SK-N-SH treated with all-trans-retinoic acid at 6 μM for 48 hours (cell line): ENCODE measurements around the gene PREP.

Source experiments
- ATAC-seq: fragments of 200-7000 bp; cut with Tn5 transposase; 3 replicates; pipeline ENCODE4 v1.9.1; 2020; ENCODE audit warnings: mild to moderate bottlenecking, moderate library complexity
- ARNTL ChIP-seq: fragments of 450-650 bp; formaldehyde crosslinking; IDR thresholded peaks from 2 replicates; pipeline ENCODE4 v1.5.0; 2020; ENCODE audit warnings: low read depth, mild to moderate bottlenecking, moderate library complexity, borderline replicate concordance
- BACH2 ChIP-seq: fragments of 250-450 bp; sonication (Bioruptor Pico); IDR thresholded peaks from 2 replicates; pipeline ENCODE4 v1.9.0; 2021; ENCODE audit warnings: mild to moderate bottlenecking, borderline replicate concordance
- CSDC2 ChIP-seq: fragments of 250-450 bp; sonication (Bioruptor Pico); IDR thresholded peaks from 2 replicates; pipeline ENCODE4 v1.5.0; 2020; ENCODE audit warnings: mild to moderate bottlenecking, moderate library complexity
- CSRNP3 ChIP-seq: fragments of 250-450 bp; sonication (Bioruptor Pico); IDR thresholded peaks from 2 replicates; pipeline ENCODE4 v1.5.1; 2021; ENCODE audit warnings: mild to moderate bottlenecking, moderate library complexity
- ESRRG ChIP-seq: fragments of 250-450 bp; sonication (Bioruptor Pico); IDR thresholded peaks from 2 replicates; pipeline ENCODE4 v1.6.1; 2021; ENCODE audit warnings: mild to moderate bottlenecking
- GLIS3 ChIP-seq: fragments of 250-450 bp; sonication (Bioruptor Pico); IDR thresholded peaks from 2 replicates; pipeline ENCODE4 v1.5.0; 2020; ENCODE audit warnings: mild to moderate bottlenecking, moderate library complexity
- ISL1 ChIP-seq: fragments of 250-450 bp; sonication (Bioruptor Pico); IDR thresholded peaks from 2 replicates; pipeline ENCODE4 v2.1.2; 2022; ENCODE audit warnings: mild to moderate bottlenecking, moderate library complexity
- PATZ1 ChIP-seq: fragments of 250-450 bp; sonication (Bioruptor Pico); IDR thresholded peaks from 2 replicates; pipeline ENCODE4 v1.8.0; 2020; ENCODE audit warnings: mild to moderate bottlenecking, moderate library complexity, borderline replicate concordance
- POU6F1 ChIP-seq: fragments of 250-450 bp; sonication (Bioruptor Pico); IDR thresholded peaks from 2 replicates; pipeline ENCODE4 v1.8.0; 2021; ENCODE audit warnings: low read depth, mild to moderate bottlenecking, moderate library complexity, borderline replicate concordance
- PPARA ChIP-seq: fragments of 250-450 bp; sonication (Bioruptor Pico); IDR thresholded peaks from 2 replicates; pipeline ENCODE4 v1.5.0; 2020; ENCODE audit warnings: mild to moderate bottlenecking, borderline replicate concordance
- RARB ChIP-seq: fragments of 250-450 bp; sonication (Bioruptor Pico); IDR thresholded peaks from 2 replicates; pipeline ENCODE4 v1.8.0; 2021; ENCODE audit warnings: mild to moderate bottlenecking, moderate library complexity
- SNAI2 ChIP-seq: fragments of 250-450 bp; sonication (Bioruptor Pico); IDR thresholded peaks from 2 replicates; pipeline ENCODE4 v1.5.0; 2020; ENCODE audit warnings: mild to moderate bottlenecking, moderate library complexity
- TCF4 ChIP-seq: fragments of 250-450 bp; sonication (Bioruptor Pico); IDR thresholded peaks from 2 replicates; pipeline ENCODE4 v1.8.0; 2021; ENCODE audit warnings: mild to moderate bottlenecking, moderate library complexity, borderline replicate concordance
- TOX ChIP-seq: fragments of 250-450 bp; sonication (Bioruptor Pico); IDR thresholded peaks from 2 replicates; pipeline ENCODE4 v1.8.0; 2021; ENCODE audit warnings: mild to moderate bottlenecking, moderate library complexity, borderline replicate concordance
- ZC3H10 ChIP-seq: fragments of 250-450 bp; sonication (Bioruptor Pico); IDR thresholded peaks from 2 replicates; pipeline ENCODE4 v1.5.1; 2021; ENCODE audit warnings: mild to moderate bottlenecking, moderate library complexity
- ZFP3 ChIP-seq: fragments of 250-450 bp; sonication (Bioruptor Pico); IDR thresholded peaks from 2 replicates; pipeline ENCODE4 v1.5.0; 2020; ENCODE audit warnings: mild to moderate bottlenecking, moderate library complexity
- ZNF565 ChIP-seq: fragments of 450-650 bp; formaldehyde crosslinking; conservative IDR thresholded peaks from 2 replicates; pipeline ENCODE4 v1.5.0; 2020; ENCODE audit warnings: low read depth, mild to moderate bottlenecking, moderate library complexity
- ZNF70 ChIP-seq: fragments of 450-650 bp; formaldehyde crosslinking; IDR thresholded peaks from 2 replicates; pipeline ENCODE4 v1.5.0; 2020; ENCODE audit warnings: mild to moderate bottlenecking, moderate library complexity
- ZNF8 ChIP-seq: fragments of 450-650 bp; formaldehyde crosslinking; IDR thresholded peaks from 2 replicates; pipeline ENCODE4 v1.5.0; 2020; ENCODE audit warnings: mild to moderate bottlenecking, moderate library complexity

PREP gene

GRCh38 chr6:105275542-105275941, 127.3 kb downstream of the PREP start:
- peak; percentile 81 for TF ChIP-seq ZNF8 (CRISPR knock-in tag)
- TF ChIP-seq GLIS3 (CRISPR knock-in tag): no peak
- no peak for ATAC-seq

- no peak for ATAC-seq
Measured at GRCh38 chr6:105274678-105275077, 128.2 kb downstream of the PREP start.

GRCh38 chr6:105273589-105273988, 129.3 kb downstream of the PREP start:
- ATAC-seq: no peak
- no peak for TF ChIP-seq GLIS3 (CRISPR knock-in tag)
- TF ChIP-seq POU6F1 (CRISPR knock-in tag): no peak
- TF ChIP-seq TCF4 (CRISPR knock-in tag): no peak

More at GRCh38 chr6:105274678-105275077, 128.2 kb downstream of the PREP start:
- no peak for TF ChIP-seq ZC3H10 (CRISPR knock-in tag)
- no peak for TF ChIP-seq CSRNP3 (CRISPR knock-in tag)
- TF ChIP-seq PATZ1 (CRISPR knock-in tag): no peak
- TF ChIP-seq ESRRG (CRISPR knock-in tag): no peak
- TF ChIP-seq ZNF8 (CRISPR knock-in tag): no peak
- no peak for TF ChIP-seq TOX (CRISPR knock-in tag)
- no peak for TF ChIP-seq RARB
- TF ChIP-seq ARNTL (CRISPR knock-in tag): no peak
- TF ChIP-seq ZFP3 (CRISPR knock-in tag): no peak
- no peak for TF ChIP-seq ZNF565
- TF ChIP-seq GLIS3 (CRISPR knock-in tag): no peak
- TF ChIP-seq TCF4 (CRISPR knock-in tag): no peak
- no peak for TF ChIP-seq POU6F1 (CRISPR knock-in tag)
- no peak for TF ChIP-seq BACH2
- no peak for TF ChIP-seq ISL1
- TF ChIP-seq ZNF70 (CRISPR knock-in tag): no peak
- TF ChIP-seq CSDC2 (CRISPR knock-in tag): no peak
- no peak for TF ChIP-seq SNAI2 (CRISPR knock-in tag)

- TF ChIP-seq ESRRG (CRISPR knock-in tag) (no peak), PATZ1 (CRISPR knock-in tag) (no peak), ZNF8 (CRISPR knock-in tag) (no peak), BACH2 (no peak), SNAI2 (CRISPR knock-in tag) (no peak)
- TF ChIP-seq, all 23 proteins: peak for 0
- peak; percentile 51; the same call in 2 of the 3 replicates for ATAC-seq
Measured at GRCh38 chr6:105272786-105273185, 130.1 kb downstream of the PREP start.

- ATAC-seq: peak; percentile 27; the same call in 2 of the 3 replicates
- TF ChIP-seq PPARA (no peak), TOX (CRISPR knock-in tag) (no peak), TCF4 (CRISPR knock-in tag) (no peak), ISL1 (no peak), ZC3H10 (CRISPR knock-in tag) (no peak)
Measured at GRCh38 chr6:105270511-105270910, 132.4 kb downstream of the PREP start.
